Activated CD4-positive, CD25-positive, alpha-beta regulatory T cell treated with anti-CD3 and anti-CD28 coated beads, Interleukin-2, amount 50 U/mL, for 16 hours (primary cell): ENCODE measurements around the gene TSHZ2.

Experiments
- DNase-seq: peaks from one replicate; pipeline ENCODE4 v3.0.0-alpha.2; 2020; ENCODE audit warnings: low read depth, low spot score

TSHZ2 gene

GRCh38 chr20:53279735-53280134, 307.6 kb downstream of the TSHZ2 start:
- no peak for DNase-seq

DNA sequence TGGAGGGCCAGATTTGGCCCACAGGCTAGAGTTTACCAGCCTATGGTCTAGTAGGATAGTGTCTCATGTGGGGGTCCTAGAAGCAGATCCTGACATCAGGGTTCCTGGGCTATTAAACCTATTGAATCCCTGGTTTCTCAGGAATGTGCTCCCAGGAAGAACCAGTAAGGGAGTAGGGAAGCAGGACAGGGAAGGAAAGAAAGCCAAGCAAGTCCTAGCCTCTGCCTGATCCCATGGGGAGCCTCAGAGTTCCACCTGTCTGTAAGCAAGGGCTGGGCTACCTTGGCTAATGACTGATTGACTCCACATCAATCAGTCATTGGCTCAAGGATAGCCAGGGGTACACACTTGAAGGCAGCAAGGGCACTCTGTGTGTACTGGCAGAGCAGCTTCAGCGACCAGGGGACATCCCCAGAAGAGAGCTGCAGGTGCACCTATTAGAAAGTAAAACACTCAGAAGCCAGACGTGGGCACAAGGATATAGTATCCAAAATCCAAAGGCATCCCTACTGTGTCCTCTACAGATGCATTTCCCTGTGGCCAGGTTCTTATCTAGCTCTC, 309.5 kb downstream of the TSHZ2 start:
- DNase-seq, result no peak

- DNase-seq, result no peak
Observed at GRCh38 chr20:53282217-53282955, 310.2 kb downstream of the TSHZ2 start.

DNA sequence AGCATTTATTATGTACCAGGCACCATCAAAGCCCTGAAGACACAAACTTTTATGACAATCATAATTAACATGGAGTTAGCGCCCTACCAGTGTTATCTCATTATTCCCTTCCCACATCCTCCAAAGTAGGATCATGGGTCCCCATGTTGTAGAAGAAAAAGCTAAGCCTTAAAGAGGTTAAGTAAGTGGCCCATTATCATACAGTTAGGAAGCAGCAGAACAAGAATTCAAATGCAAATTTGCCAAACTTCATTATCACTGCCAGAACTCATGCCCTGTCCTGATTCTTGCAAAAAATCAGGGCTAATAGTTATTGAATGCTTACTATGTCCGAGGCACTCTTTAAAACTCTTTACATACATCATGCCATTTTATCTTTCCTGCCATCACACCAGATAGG, 310.9 kb downstream of the TSHZ2 start:
- no peak for DNase-seq

DNA sequence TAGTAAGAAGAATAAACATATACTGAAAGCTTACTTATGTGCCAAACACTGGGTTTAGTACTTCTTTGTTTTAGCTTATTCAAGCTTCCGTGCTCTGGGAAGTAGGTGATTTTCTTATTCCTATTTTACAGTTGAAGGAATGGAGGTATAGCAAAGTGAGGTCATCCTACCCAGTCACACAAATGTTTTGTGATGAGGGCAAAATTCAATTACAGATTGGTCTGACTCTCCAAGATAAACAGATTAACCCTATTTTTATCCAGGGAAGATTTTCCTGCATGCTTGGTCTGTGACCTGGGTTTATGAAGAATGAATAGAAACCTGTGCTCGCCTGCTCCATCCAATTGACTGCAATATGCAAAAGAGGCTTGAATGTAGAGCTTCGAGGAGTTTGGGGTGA, 311.4 kb downstream of the TSHZ2 start:
- no peak for DNase-seq

DNA sequence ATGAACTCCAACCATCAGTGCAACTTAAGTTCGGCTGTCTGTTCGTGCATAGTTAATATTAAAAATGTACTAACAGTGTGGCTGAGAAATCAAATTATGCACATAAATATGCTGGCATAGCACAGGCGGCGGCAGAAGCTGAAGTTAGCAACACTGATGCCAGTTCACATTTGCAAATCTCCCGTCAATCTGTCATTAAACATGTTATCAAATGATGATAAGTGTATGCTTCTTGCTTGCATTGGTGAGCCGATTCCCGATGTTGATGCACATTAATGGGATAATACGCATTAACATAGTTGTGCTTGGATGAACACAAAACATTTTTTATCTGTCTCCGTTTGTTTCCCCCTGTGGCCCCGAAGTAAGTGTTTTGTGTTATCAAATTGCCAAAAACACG, 312.1 kb downstream of the TSHZ2 start:
- no peak for DNase-seq

DNA sequence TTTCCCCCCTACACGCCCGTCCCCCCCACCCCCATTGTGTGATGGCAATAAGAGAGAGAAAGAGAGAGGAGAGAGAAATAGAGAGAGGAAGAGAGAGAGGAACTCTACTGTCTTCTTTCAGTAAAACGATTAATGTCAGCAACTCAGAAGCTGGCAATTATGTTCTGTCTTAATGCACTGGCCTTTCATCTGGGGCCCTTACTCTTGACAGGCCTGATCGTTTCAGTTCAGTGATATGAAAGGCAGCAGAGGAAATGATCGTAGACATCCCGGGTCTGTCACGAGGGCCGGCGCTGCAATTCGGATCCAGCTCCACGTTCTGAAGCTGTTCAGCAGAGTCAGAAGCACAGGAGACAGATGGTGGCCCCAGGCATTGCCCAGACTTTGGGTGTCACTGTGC, 312.5 kb downstream of the TSHZ2 start:
- DNase-seq, result no peak

GRCh38 chr20:53287357-53288042, 315.3 kb downstream of the TSHZ2 start:
- no peak for DNase-seq

DNA sequence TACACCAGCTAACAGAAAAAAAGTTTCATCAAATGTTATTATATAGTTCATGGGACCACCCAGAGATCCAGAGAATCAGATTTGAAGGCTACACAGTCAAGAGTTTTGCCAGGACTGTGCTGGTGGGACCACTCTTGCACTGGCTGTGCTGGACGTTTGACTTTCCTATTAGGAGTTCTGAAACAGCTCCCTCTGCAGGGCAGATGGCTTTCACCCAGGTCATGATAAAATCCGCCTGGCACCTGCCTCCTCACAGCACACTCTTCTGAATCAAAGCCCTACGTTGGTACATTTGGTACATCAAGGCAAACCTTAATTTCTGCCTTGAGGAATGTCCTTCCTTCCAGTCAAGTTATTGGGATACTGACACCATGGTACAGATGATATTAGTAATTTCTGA, 319.4 kb downstream of the TSHZ2 start:
- no peak for DNase-seq

GRCh38 chr20:53292347-53292746, 320.2 kb downstream of the TSHZ2 start:
- DNase-seq, result no peak

DNA sequence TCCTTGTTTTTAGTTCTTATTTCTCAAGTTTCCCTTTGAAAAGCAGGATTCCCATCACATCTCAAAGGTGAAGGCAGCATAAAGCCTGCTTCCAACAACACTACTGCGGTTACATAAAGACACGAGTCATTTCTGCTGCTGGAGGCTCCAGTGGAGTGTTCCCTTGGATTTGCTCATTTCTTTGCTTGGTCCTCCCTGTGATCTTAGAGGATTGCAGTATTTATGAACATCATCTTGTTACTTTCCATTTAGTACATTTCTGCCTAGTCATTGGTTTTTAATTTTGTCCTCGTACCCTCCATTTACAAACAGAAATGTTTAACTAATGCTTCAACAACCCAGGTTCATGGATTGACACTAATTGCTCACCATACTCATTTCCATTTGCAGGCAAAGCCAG, 322.6 kb downstream of the TSHZ2 start:
- no peak for DNase-seq

- DNase-seq, result no peak
Observed at GRCh38 chr20:53296025-53296424, 323.9 kb downstream of the TSHZ2 start.

DNA sequence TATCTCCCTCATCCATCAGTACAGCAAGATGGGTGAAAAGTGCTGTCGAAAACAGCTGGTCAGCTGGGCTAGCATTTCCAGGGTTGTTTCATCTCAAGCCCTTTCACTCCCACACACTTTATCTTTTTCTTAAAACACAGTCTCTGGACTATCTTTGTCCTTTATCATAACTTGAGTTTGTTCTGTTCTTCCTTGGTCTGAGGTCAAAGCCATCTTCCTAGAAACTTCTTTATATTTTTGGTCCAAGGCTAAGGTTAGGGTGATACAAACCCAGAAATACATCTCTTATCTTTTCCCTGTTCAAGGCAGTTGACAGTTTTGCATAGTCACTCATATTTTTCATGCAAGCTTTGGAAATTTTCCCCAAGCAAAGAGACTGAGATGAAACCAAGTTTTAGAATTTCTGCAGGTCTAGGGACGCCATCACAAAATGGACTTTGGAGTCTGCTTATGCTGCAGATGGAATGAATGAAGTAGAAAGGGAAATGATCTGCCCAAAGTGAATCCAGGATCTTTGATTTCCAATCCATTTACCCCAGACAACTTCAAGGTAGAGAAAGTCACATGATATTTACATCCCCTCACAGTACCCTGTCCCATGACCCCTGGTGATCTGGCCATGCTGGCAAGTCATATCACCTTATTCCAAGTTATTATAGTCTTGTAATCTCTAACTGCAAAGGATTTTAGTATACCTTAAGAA, 324.4 kb downstream of the TSHZ2 start:
- DNase-seq, result no peak

GRCh38 chr20:53297154-53297529, 325.0 kb downstream of the TSHZ2 start:
- DNase-seq, result no peak

DNA sequence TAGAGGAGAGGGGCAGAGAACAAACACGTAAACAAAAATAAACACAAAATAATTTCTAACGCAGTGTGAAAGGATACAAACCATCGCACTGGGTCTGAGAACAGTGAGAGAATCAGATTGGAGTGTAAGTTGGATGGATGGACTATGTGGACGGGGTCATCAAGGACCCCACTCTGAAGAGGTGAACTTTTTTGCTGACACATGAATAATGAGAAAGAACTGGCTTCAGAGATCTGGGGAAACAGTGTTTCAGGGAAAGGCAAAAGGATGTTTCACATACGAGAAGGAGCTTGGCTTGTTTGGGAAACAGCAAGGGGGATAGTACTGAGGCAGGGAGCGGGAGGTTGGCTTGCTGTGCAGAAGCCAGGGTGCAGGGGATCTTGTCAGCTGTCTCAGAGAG, 326.1 kb downstream of the TSHZ2 start:
- no peak for DNase-seq

GRCh38 chr20:53298911-53299310, 326.8 kb downstream of the TSHZ2 start:
- no peak for DNase-seq

- no peak for DNase-seq
Observed at GRCh38 chr20:53299831-53300230, 327.7 kb downstream of the TSHZ2 start.

- no peak for DNase-seq
Observed at GRCh38 chr20:53301869-53302268, 329.7 kb downstream of the TSHZ2 start.

- no peak for DNase-seq
Observed at GRCh38 chr20:53302695-53303412, 330.7 kb downstream of the TSHZ2 start.

DNA sequence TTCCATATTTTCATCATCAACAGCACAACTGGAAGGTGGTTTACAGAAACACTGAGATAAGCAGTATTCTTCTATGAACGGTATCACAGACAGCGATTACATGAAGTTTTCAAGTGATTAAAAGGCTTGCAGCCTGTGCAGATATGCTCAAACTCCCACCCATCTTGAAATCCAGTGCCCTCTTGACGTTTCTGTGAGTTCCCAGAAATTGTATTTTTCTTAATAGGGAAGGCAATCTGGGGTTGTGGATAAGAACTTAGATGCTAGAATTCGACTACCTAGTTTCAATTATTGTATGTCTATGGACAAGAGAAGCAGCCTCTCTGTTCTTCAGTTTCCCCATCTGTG, 331.2 kb downstream of the TSHZ2 start:
- no peak for DNase-seq

DNA sequence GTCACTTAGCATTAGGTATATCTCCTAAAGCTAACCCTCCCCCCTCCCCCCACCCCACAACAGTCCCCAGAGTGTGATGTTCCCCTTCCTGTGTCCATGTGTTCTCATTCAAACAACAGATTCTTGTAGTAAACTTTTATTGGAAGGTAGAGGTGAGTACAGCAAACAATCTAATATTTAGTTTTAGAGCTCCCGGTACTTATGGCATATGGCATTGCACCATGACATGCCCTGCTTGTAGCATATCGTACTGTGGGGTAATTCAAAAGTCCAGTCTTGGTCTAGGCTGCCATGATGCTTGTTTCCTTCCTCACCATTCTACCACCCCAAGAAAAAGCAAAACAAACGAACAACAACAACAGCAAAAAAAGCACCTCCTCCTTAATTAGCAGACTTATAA, 332.0 kb downstream of the TSHZ2 start:
- DNase-seq, result no peak

- no peak for DNase-seq
Observed at GRCh38 chr20:53306192-53306805, 334.1 kb downstream of the TSHZ2 start.
